Measurements from ENCODE around the gene HPS1.

GRCh38 chr10:98411166-98411565, 35.6 kb downstream of the HPS1 start:
- TF ChIP-seq CTCF (IDR thresholded peaks at IDR 0.05), result no peak
- TF ChIP-seq POLR2AphosphoS5 (IDR thresholded peaks at IDR 0.05; ENCODE audit: low read depth, low read length), result no peak

Data from Panc1 (cell line).